ENCODE results near the gene CAB39L. TPM values are rescaled to one million over a fixed set of nuclear protein-coding genes. Genes with fewer than 3 reads are reported as not detected.

Gene CAB39L
- total and polyA plus RNA-seq, 4 donors: 5.6 to 13.9 (median 10.0) TPM

DNA sequence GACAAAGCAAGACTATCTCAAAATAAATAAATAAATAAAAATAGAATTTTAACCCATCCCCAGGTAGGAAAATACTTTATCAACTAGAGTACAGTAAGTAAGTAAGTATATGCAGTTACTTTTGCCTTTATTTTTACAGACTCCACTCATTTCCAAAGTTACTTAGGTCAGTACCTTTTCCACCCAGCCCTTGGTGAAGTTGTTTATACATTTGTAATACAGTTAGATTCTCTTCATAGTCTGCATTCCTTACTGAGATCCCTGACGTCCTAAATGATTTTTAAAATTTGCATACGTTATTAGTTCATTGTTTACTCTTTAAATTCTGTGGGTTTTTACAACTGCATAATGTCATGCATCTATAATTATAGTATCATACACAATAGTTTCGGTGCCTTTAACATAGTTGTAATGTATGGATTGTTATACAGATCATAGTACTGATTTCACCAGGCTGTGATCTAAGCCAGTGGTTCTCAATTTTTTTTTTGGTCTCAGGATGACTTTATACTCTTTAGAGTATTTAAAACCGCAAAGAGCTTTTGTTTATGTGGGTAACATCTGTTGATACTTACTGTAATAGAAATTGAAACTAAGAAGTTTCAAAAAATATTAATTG is 10.6 kb upstream of the CAB39L start:
- Histone ChIP-seq H3K27ac (ENCODE audit: low read depth in 1 of 2, low read length in 1 of 2) (no peak overlapping the region), H3K4me1 (ENCODE audit: control insufficient read depth in 5 of 5, insufficient read depth in 5 of 5, low read length in 5 of 5) (peaks cover 0 to 6% (median 2%) of the 10 kb centered on the region in 5 donors), H3K9me3 (ENCODE audit: control insufficient read depth in 4 of 4, insufficient read depth in 3 of 4, low read length in 3 of 4) (no peaks in the 10 kb centered on the region), H3K9ac (ENCODE audit: insufficient read depth in 1 of 2, low read length in 2 of 2) (no peak overlapping the region), H3K36me3 (ENCODE audit: control insufficient read depth in 4 of 4, insufficient read depth in 4 of 4, low read length in 4 of 4) (peaks cover 0 to 6% (median 0%) of the 10 kb centered on the region in 4 donors), H3K4me3 (no peak overlapping the region), H3K27me3 (ENCODE audit: control insufficient read depth in 3 of 3, insufficient read depth in 3 of 3, low read length in 2 of 3) (no peaks in the 10 kb centered on the region)
- WGBS, 2 donors: 61 to 76% methylated on average over 4 of the region's 4 CpGs
- TF ChIP-seq CTCF (IDR thresholded peaks at IDR 0.05; ENCODE audit: control extremely low read depth, extremely low read depth): no peak
- DNase-seq: peak in 2 of 3 donors; percentile 12 to 17
- ATAC-seq (ENCODE audit: insufficient read depth, low FRiP score): no peak

- Histone ChIP-seq H3K4me3 (no peak overlapping the region), H3K27ac (ENCODE audit: low read depth in 1 of 2, low read length in 1 of 2) (no peak overlapping the region), H3K9ac (ENCODE audit: insufficient read depth in 1 of 2, low read length in 2 of 2) (no peak overlapping the region), H3K9me3 (ENCODE audit: control insufficient read depth in 4 of 4, insufficient read depth in 3 of 4, low read length in 3 of 4) (no peaks in the 10 kb centered on the region), H3K27me3 (ENCODE audit: control insufficient read depth in 3 of 3, insufficient read depth in 3 of 3, low read length in 2 of 3) (no peaks in the 10 kb centered on the region), H3K36me3 (ENCODE audit: control insufficient read depth in 4 of 4, insufficient read depth in 4 of 4, low read length in 4 of 4) (peaks cover 0 to 6% (median 0%) of the 10 kb centered on the region in 4 donors), H3K4me1 (ENCODE audit: control insufficient read depth in 5 of 5, insufficient read depth in 5 of 5, low read length in 5 of 5) (peaks cover 0 to 6% (median 2%) of the 10 kb centered on the region in 5 donors)
- no peak for TF ChIP-seq CTCF (IDR thresholded peaks at IDR 0.05; ENCODE audit: control extremely low read depth, extremely low read depth)
- 97 to 99% methylated on average over 7 of the region's 7 CpGs for WGBS, 2 donors
- DNase-seq (no peak), ATAC-seq (ENCODE audit: insufficient read depth, low FRiP score) (no peak)
Measured at GRCh38 chr13:49453465-49453864, 9.6 kb upstream of the CAB39L start.

- no peaks in the 10 kb centered on the region for H3K9me3 ChIP-seq (ENCODE audit: control insufficient read depth in 4 of 4, insufficient read depth in 3 of 4, low read length in 3 of 4)
- H3K4me1 ChIP-seq (ENCODE audit: control insufficient read depth in 5 of 5, insufficient read depth in 5 of 5, low read length in 5 of 5): peaks cover 0 to 6% (median 2%) of the 10 kb centered on the region in 5 donors
- no peak overlapping the region for H3K9ac ChIP-seq (ENCODE audit: insufficient read depth in 1 of 2, low read length in 2 of 2)
- H3K36me3 ChIP-seq (ENCODE audit: control insufficient read depth in 4 of 4, insufficient read depth in 4 of 4, low read length in 4 of 4): peaks cover 0 to 6% (median 0%) of the 10 kb centered on the region in 4 donors
- WGBS, 2 donors: 95 to 98% methylated on average over 8 of the region's 8 CpGs
- TF ChIP-seq CTCF (IDR thresholded peaks at IDR 0.05; ENCODE audit: control extremely low read depth, extremely low read depth): no peak
- DNase-seq (no peak), ATAC-seq (ENCODE audit: insufficient read depth, low FRiP score) (no peak)
- no peaks in the 10 kb centered on the region for H3K27me3 ChIP-seq (ENCODE audit: control insufficient read depth in 3 of 3, insufficient read depth in 3 of 3, low read length in 2 of 3)
- H3K4me3 ChIP-seq: no peak overlapping the region
- no peak overlapping the region for H3K27ac ChIP-seq (ENCODE audit: low read depth in 1 of 2, low read length in 1 of 2)
Measured at GRCh38 chr13:49452725-49453457, 9.0 kb upstream of the CAB39L start.

All from lung (tissue), 12 donors.